ENCODE measurements around the gene MAP2K1. TPM values are rescaled to one million over a fixed set of nuclear protein-coding genes. Genes with fewer than 3 reads are reported as not detected.
"Not testable (repeated sequence)": the region's sequence is repeated elsewhere in the genome, so short reads cannot be mapped to it uniquely, and the experiment has no call there.

The MAP2K1 gene
- total RNA-seq, 8 experiments from 2014 or later: 19.8 to 38.6 (median 24.6) TPM

- not testable (repeated sequence) for H3K27ac ChIP-seq; H3K4me3 ChIP-seq; H3K4me1 ChIP-seq (replicated peaks in 1 of 2); ATAC-seq (replicated peaks in 6 of 8)
- in situ Hi-C loops (cut with MboI; ENCODE audit: low pct_unique_long_range_greater_than_20kb in 2 of 9, low sequenced_read_pairs in 9 of 9, unreplicated experiment in 9 of 9): loop anchor here in 1 of 9 experiments (25.0 kb wide), 1 partner anchor 106 kb away; the partner anchor contains the start of gene SNAPC5
- WGBS, 10 experiments: 69 to 100% (median 94%) methylated on average over 2 of the region's 2 CpGs; no CpG with 5 or more reads in 7 of the 10 experiments
Measured at GRCh38 chr15:66381376-66381775, 5.3 kb upstream of the MAP2K1 start.

GRCh38 chr15:66387163-66388042 is 691 bp downstream of the MAP2K1 start:
- ATAC-seq (replicated peaks in 6 of 8): peak; percentile 36 to 50 (median 46)
- Histone ChIP-seq H3K27ac (peak overlapping the region; percentile 59 to 71), H3K4me3 (peak overlapping the region; percentile 50 to 81 (median 59)), H3K4me1 (replicated peaks in 1 of 2) (peaks cover 12% of the 10 kb centered on the region in 2 donors)
- 0 to 2% (median 0%) methylated on average over 3 to 14 of the region's 62 CpGs; no CpG with 5 or more reads in 2 of the 10 experiments for WGBS, 10 experiments
- in situ Hi-C loops (cut with MboI; ENCODE audit: low pct_unique_long_range_greater_than_20kb in 2 of 9, low sequenced_read_pairs in 9 of 9, unreplicated experiment in 9 of 9): loop anchor here in 1 of 9 experiments (25.0 kb wide), 1 partner anchor 100 kb away; the partner anchor contains the start of gene SNAPC5

- Histone ChIP-seq H3K4me1 (replicated peaks in 1 of 2) (peaks cover 12% of the 10 kb centered on the region in 2 donors), H3K4me3 (peak overlapping the region; percentile 50 to 81 (median 59)), H3K27ac (no peak overlapping the region)
- ATAC-seq (replicated peaks in 6 of 8): no peak
- in situ Hi-C loops (cut with MboI; ENCODE audit: low pct_unique_long_range_greater_than_20kb in 2 of 9, low sequenced_read_pairs in 9 of 9, unreplicated experiment in 9 of 9): loop anchor here in 1 of 9 experiments (25.0 kb wide), 1 partner anchor 99 kb away; the partner anchor contains the start of gene SNAPC5
- WGBS, 10 experiments: 0 to 20% (median 4%) methylated on average over 1 to 3 of the region's 3 CpGs; no CpG with 5 or more reads in 3 of the 10 experiments
Measured at GRCh38 chr15:66388043-66388363, 1.3 kb downstream of the MAP2K1 start.

DNA sequence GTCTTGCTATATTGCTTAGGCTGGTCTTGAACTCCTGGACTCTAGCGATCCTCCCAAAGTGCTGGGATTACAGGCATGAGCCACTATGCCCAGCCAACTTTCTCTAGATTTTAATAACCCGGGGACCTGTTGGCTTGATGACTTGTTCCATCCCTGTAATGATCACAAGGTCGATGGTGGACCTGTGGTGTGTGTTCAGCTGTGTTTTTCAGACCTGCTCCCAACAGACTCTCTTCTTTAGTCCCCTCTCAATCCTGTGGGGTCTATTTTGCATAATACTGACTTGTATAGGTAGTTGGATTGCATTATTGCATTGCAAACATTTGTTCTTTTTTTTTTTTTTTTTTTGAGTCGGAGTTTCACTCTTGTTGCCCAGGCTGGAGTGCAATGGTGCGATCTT is 1.9 kb downstream of the MAP2K1 start:
- WGBS, 10 experiments: 60 to 100% (median 78%) methylated on average over 2 to 4 of the region's 5 CpGs; no CpG with 5 or more reads in 3 of the 10 experiments
- Histone ChIP-seq H3K27ac (no peak overlapping the region), H3K4me1 (replicated peaks in 1 of 2) (peaks cover 12% of the 10 kb centered on the region in 2 donors), H3K4me3 (peak overlapping the region in 2 of 5 donors; percentile 59 to 81)
- in situ Hi-C loops (cut with MboI; ENCODE audit: low pct_unique_long_range_greater_than_20kb in 2 of 9, low sequenced_read_pairs in 9 of 9, unreplicated experiment in 9 of 9): loop anchor here in 1 of 9 experiments (25.0 kb wide), 1 partner anchor 99 kb away; the partner anchor contains the start of gene SNAPC5
- ATAC-seq (replicated peaks in 6 of 8): no peak

- H3K4me3 ChIP-seq: no peak overlapping the region
- no peak overlapping the region for H3K27ac ChIP-seq
- in situ Hi-C loops (cut with MboI; ENCODE audit: low pct_unique_long_range_greater_than_20kb in 2 of 9, low sequenced_read_pairs in 9 of 9, unreplicated experiment in 9 of 9): loop anchor here in 1 of 9 experiments (25.0 kb wide), 1 partner anchor 98 kb away; the partner anchor contains the start of gene SNAPC5
- 62 to 100% (median 89%) methylated on average over 1 to 12 of the region's 14 CpGs; no CpG with 5 or more reads in 1 of the 10 experiments for WGBS, 10 experiments
- peaks cover 12% of the 10 kb centered on the region in 2 donors for H3K4me1 ChIP-seq (replicated peaks in 1 of 2)
- no peak for ATAC-seq (replicated peaks in 6 of 8)
Measured at GRCh38 chr15:66389098-66389858, 2.6 kb downstream of the MAP2K1 start.

GRCh38 chr15:66389859-66390381 is 3.2 kb downstream of the MAP2K1 start:
- no peak overlapping the region for H3K27ac ChIP-seq
- in situ Hi-C loops (cut with MboI; ENCODE audit: low pct_unique_long_range_greater_than_20kb in 2 of 9, low sequenced_read_pairs in 9 of 9, unreplicated experiment in 9 of 9): loop anchor here in 1 of 9 experiments (25.0 kb wide), 1 partner anchor 97 kb away; the partner anchor contains the start of gene SNAPC5
- H3K4me1 ChIP-seq (replicated peaks in 1 of 2): peaks cover 12% of the 10 kb centered on the region in 2 donors
- no peak for ATAC-seq (replicated peaks in 6 of 8)
- no peak overlapping the region for H3K4me3 ChIP-seq

DNA sequence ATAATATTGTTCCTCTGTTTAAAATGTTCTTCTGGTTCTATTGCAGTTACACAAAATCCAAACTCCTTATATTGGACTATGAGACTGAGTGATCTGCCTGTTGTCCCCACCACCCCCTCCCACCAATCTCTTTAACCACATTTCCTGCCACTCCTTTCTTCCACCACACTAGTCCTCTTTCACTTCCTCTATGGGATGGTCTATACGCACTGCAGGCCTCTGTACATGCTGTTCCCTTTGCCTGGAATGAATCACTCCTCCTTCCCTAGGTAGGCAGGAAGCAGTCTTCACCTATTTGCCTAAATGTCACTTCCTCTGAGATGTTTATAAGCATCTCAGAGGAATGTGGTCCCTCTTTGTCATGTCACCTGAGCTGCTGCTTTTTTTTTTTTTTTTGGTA is 4.0 kb downstream of the MAP2K1 start:
- in situ Hi-C loops (cut with MboI; ENCODE audit: low pct_unique_long_range_greater_than_20kb in 2 of 9, low sequenced_read_pairs in 9 of 9, unreplicated experiment in 9 of 9): loop anchor here in 1 of 9 experiments (25.0 kb wide), 1 partner anchor 97 kb away; the partner anchor contains the start of gene SNAPC5
- H3K27ac ChIP-seq: no peak overlapping the region
- no peak overlapping the region for H3K4me3 ChIP-seq
- 67 to 100% (median 76%) methylated on average over 1 of the region's 1 CpG; no CpG with 5 or more reads in 6 of the 10 experiments for WGBS, 10 experiments
- no peak for ATAC-seq (replicated peaks in 6 of 8)
- H3K4me1 ChIP-seq (replicated peaks in 1 of 2): peaks cover 10 to 12% of the 10 kb centered on the region in 2 donors

DNA sequence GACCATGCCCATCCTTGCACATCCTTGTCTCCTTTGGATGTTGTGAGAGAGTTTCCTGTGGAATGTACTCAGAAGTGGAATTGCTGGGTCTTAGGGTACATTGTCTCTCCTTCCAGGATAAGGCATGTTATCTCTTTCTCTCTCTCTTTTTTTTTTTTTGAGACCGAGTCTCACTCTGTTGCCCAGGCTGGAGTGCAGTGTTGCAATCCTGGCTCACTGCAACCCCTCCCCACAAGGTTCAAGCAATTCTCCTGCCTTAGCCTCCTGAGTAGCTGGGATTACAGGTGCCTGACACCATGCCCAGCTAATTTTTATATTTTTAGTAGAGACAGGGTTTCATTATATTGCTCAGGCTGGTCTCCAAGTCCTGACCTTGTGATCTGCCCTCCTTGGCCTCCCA is 6.3 kb downstream of the MAP2K1 start:
- H3K4me3 ChIP-seq; ATAC-seq (replicated peaks in 6 of 8); H3K4me1 ChIP-seq (replicated peaks in 1 of 2); H3K27ac ChIP-seq: not testable (repeated sequence)
- 100% methylated on average over 1 of the region's 1 CpG; no CpG with 5 or more reads in 6 of the 10 experiments for WGBS, 10 experiments
- in situ Hi-C loops (cut with MboI; ENCODE audit: low pct_unique_long_range_greater_than_20kb in 2 of 9, low sequenced_read_pairs in 9 of 9, unreplicated experiment in 9 of 9): loop anchor here in 1 of 9 experiments (25.0 kb wide), 1 partner anchor 94 kb away; the partner anchor contains the start of gene SNAPC5

- Histone ChIP-seq H3K27ac (no peak overlapping the region), H3K4me3 (no peak overlapping the region), H3K4me1 (replicated peaks in 1 of 2) (no peaks in the 10 kb centered on the region)
- WGBS, 10 experiments: 67 to 100% (median 71%) methylated on average over 1 of the region's 1 CpG; no CpG with 5 or more reads in 7 of the 10 experiments
- in situ Hi-C loops (cut with MboI; ENCODE audit: low pct_unique_long_range_greater_than_20kb in 2 of 9, low sequenced_read_pairs in 9 of 9, unreplicated experiment in 9 of 9): loop anchor here in 1 of 9 experiments (25.0 kb wide), 1 partner anchor 93 kb away; the partner anchor contains the start of gene SNAPC5
- no peak for ATAC-seq (replicated peaks in 6 of 8)
Measured at GRCh38 chr15:66394472-66394871, 7.8 kb downstream of the MAP2K1 start.

GRCh38 chr15:66394915-66395314 is 8.2 kb downstream of the MAP2K1 start:
- no peak overlapping the region for H3K4me3 ChIP-seq

GRCh38 chr15:66399276-66399675 is 12.6 kb downstream of the MAP2K1 start:
- ATAC-seq (replicated peaks in 6 of 8): no peak
- in situ Hi-C loops (cut with MboI; ENCODE audit: low pct_unique_long_range_greater_than_20kb in 2 of 9, low sequenced_read_pairs in 9 of 9, unreplicated experiment in 9 of 9): loop anchor here in 1 of 9 experiments (25.0 kb wide), 1 partner anchor 88 kb away; the partner anchor contains the start of gene SNAPC5
- WGBS, 10 experiments: 80 to 100% (median 90%) methylated on average over 2 to 7 of the region's 8 CpGs; no CpG with 5 or more reads in 3 of the 10 experiments
- peaks cover 0 to 12% of the 10 kb centered on the region in 2 donors for H3K4me1 ChIP-seq (replicated peaks in 1 of 2)
- H3K4me3 ChIP-seq: no peak overlapping the region
- H3K27ac ChIP-seq: no peak overlapping the region

More at GRCh38 chr15:66394915-66395314, 8.2 kb downstream of the MAP2K1 start:
- H3K4me1 ChIP-seq (replicated peaks in 1 of 2): no peaks in the 10 kb centered on the region
- no peak for ATAC-seq (replicated peaks in 6 of 8)
- 89 to 100% (median 100%) methylated on average over 1 of the region's 1 CpG; no CpG with 5 or more reads in 4 of the 10 experiments for WGBS, 10 experiments
- H3K27ac ChIP-seq: no peak overlapping the region
- in situ Hi-C loops (cut with MboI; ENCODE audit: low pct_unique_long_range_greater_than_20kb in 2 of 9, low sequenced_read_pairs in 9 of 9, unreplicated experiment in 9 of 9): loop anchor here in 1 of 9 experiments (25.0 kb wide), 1 partner anchor 92 kb away; the partner anchor contains the start of gene SNAPC5

GRCh38 chr15:66400351-66400774 is 13.7 kb downstream of the MAP2K1 start:
- 64 to 100% (median 86%) methylated on average over 1 to 3 of the region's 3 CpGs; no CpG with 5 or more reads in 2 of the 10 experiments for WGBS, 10 experiments
- ATAC-seq (replicated peaks in 6 of 8): no peak
- H3K4me3 ChIP-seq: no peak overlapping the region

More at GRCh38 chr15:66400351-66400774, 13.7 kb downstream of the MAP2K1 start:
- Histone ChIP-seq H3K27ac (no peak overlapping the region), H3K4me1 (replicated peaks in 1 of 2) (peaks cover 6 to 23% of the 10 kb centered on the region in 2 donors)
- in situ Hi-C loops (cut with MboI; ENCODE audit: low pct_unique_long_range_greater_than_20kb in 2 of 9, low sequenced_read_pairs in 9 of 9, unreplicated experiment in 9 of 9): no loop called here

All from motor neuron (in vitro differentiated cells).